IMR-90 (cell line): ENCODE data around the gene SV2B. TPM values are rescaled to one million over a fixed set of nuclear protein-coding genes. Genes with fewer than 3 reads are reported as not detected.

Experiments
- ATAC-seq: fragments of 200-7000 bp; cut with Tn5 transposase; 2 replicates; pipeline ENCODE4 v1.9.1; 2020; ENCODE audit warnings: low read depth, mild to moderate bottlenecking, moderate library complexity
- BruUV-seq: library from RNA; stranded (reverse); fragments of 400-500 nt; replicated peaks from 2 replicates; lab custom pipeline; 2021; lab: Mats Ljungman, UMichigan
- CTCF ChIA-PET: fragments of 300-600 bp; formaldehyde crosslinking; extraction: SDS; loops from one replicate; lab custom pipeline; 2021; ENCODE audit warnings: antibody characterized with exemption; lab: Yijun Ruan, JAX
- POLR2A ChIA-PET: fragments of 300-600 bp; sonication (Branson Sonifier 250); formaldehyde crosslinking; loops from one replicate; lab custom pipeline; 2022; ENCODE audit warnings: antibody characterized with exemption; ENCODE audit not compliant: unreplicated experiment; lab: Charles Lee
- DNase-seq: peaks from one replicate; pipeline ENCODE4 v3.0.0; 2013
- H2AFZ ChIP-seq: replicated peaks from 2 replicates; pipeline ENCODE3; 2013; ENCODE audit warnings: low read length, mild to moderate bottlenecking; ENCODE audit not compliant: poor library complexity
- H2AK5ac ChIP-seq: 2 replicates; pipeline ENCODE4 v1.6.1; 2013; ENCODE audit warnings: low read depth, low read length, inconsistent platforms
- H2AK9ac ChIP-seq: replicated peaks from 2 replicates; pipeline ENCODE3; 2013; ENCODE audit warnings: mild to moderate bottlenecking, low read depth, low read length, moderate library complexity; ENCODE audit not compliant: poor library complexity
- H2BK120ac ChIP-seq: 2 replicates; pipeline ENCODE4 v1.6.1; 2013; ENCODE audit warnings: low read depth, low read length, inconsistent platforms
- H2BK15ac ChIP-seq: 3 replicates; pipeline ENCODE4 v1.6.1; 2013; ENCODE audit warnings: low read depth, low read length, inconsistent platforms
- H2BK20ac ChIP-seq: 2 replicates; pipeline ENCODE4 v1.6.1; 2013; ENCODE audit warnings: low read depth, mild to moderate bottlenecking, inconsistent platforms, low read length, moderate library complexity
- H2BK5ac ChIP-seq: 2 replicates; pipeline ENCODE4 v1.6.1; 2013; ENCODE audit warnings: mild to moderate bottlenecking, low read depth, low read length, inconsistent platforms; ENCODE audit not compliant: poor library complexity, severe bottlenecking
- H3K14ac ChIP-seq: replicated peaks from 2 replicates; pipeline ENCODE4 v1.6.1; 2013; ENCODE audit warnings: low read depth, low read length, inconsistent platforms
- H3K18ac ChIP-seq: 2 replicates; pipeline ENCODE4 v1.6.1; 2013; ENCODE audit warnings: low read depth, low read length, control low read depth
- H3K23ac ChIP-seq: 2 replicates; pipeline ENCODE4 v1.6.1; 2013; ENCODE audit warnings: low read depth, low read length, inconsistent platforms
- H3K27ac ChIP-seq: 2 replicates; pipeline ENCODE4 v1.5.1; 2013; ENCODE audit warnings: mild to moderate bottlenecking, control low read depth, low read length; ENCODE audit not compliant: insufficient read depth
- H3K27me3 ChIP-seq: 2 replicates; pipeline ENCODE4 v1.6.1; 2013; ENCODE audit warnings: low read length; ENCODE audit not compliant: control insufficient read depth, insufficient read depth
- H3K36me3 ChIP-seq: 2 replicates; pipeline ENCODE4 v1.6.1; 2013; ENCODE audit warnings: low read length, mixed read lengths; ENCODE audit not compliant: control insufficient read depth, insufficient read depth
- H3K4ac ChIP-seq: 2 replicates; pipeline ENCODE4 v1.6.1; 2013; ENCODE audit warnings: low read depth, low read length, inconsistent platforms
- H3K4me1 ChIP-seq: 2 replicates; pipeline ENCODE4 v1.6.1; 2013; ENCODE audit warnings: low read length, mixed read lengths; ENCODE audit not compliant: control insufficient read depth, insufficient read depth
- H3K4me2 ChIP-seq: 2 replicates; pipeline ENCODE4 v1.6.1; 2013; ENCODE audit warnings: low read depth, mild to moderate bottlenecking, control low read depth, low read length, moderate library complexity
- H3K4me3 ChIP-seq: 2 replicates; pipeline ENCODE4 v1.5.1; 2013; ENCODE audit warnings: low read depth, mild to moderate bottlenecking, control low read depth, low read length, moderate library complexity; ENCODE audit not compliant: insufficient read depth
- H3K56ac ChIP-seq: 2 replicates; pipeline ENCODE4 v1.6.1; 2013; ENCODE audit warnings: low read length, inconsistent platforms; ENCODE audit not compliant: insufficient read depth; ENCODE audit errors: extremely low read depth
- H3K79me1 ChIP-seq, 2 experiments: 2 replicates each; pipeline ENCODE4 v1.6.1; 2013; ENCODE audit warnings: low read length in 2 of 2, inconsistent platforms in 1 of 2, low read depth in 1 of 2
- H3K9ac ChIP-seq: 2 replicates; pipeline ENCODE4 v1.6.1; 2013; ENCODE audit warnings: low read depth, low read length, control low read depth
- H3K9me1 ChIP-seq: 2 replicates; pipeline ENCODE4 v1.6.1; 2013; ENCODE audit warnings: low read length, inconsistent platforms; ENCODE audit not compliant: insufficient read depth
- H3K9me3 ChIP-seq: 2 replicates; pipeline ENCODE4 v1.6.1; 2013; ENCODE audit warnings: low read length; ENCODE audit not compliant: control insufficient read depth, insufficient read depth
- H4K20me1 ChIP-seq: 2 replicates; pipeline ENCODE4 v1.6.1; 2013; ENCODE audit warnings: low read length, inconsistent platforms; ENCODE audit not compliant: insufficient read depth
- H4K5ac ChIP-seq: 2 replicates; pipeline ENCODE4 v1.6.1; 2013; ENCODE audit warnings: mild to moderate bottlenecking, low read depth, low read length, control low read depth
- H4K8ac ChIP-seq, 2 experiments: 2 replicates each; pipeline ENCODE4 v1.6.1; 2013; ENCODE audit warnings: low read depth in 2 of 2, low read length in 2 of 2, control low read depth in 1 of 2, inconsistent platforms in 1 of 2
- H4K91ac ChIP-seq: 2 replicates; pipeline ENCODE4 v1.6.1; 2013; ENCODE audit warnings: low read depth, low read length, inconsistent platforms; ENCODE audit not compliant: insufficient read depth
- BHLHE40 ChIP-seq: fragments of 150-350 bp; IDR thresholded peaks from 2 replicates; pipeline ENCODE4 v1.6.1; 2016; ENCODE audit warnings: mild to moderate bottlenecking, low read depth, low read length
- CEBPB ChIP-seq: IDR thresholded peaks from 2 replicates; pipeline ENCODE4 v1.6.1; 2012; ENCODE audit warnings: low read depth, low read length, improper control_type of control experiment
- CHD1 ChIP-seq: IDR thresholded peaks from 2 replicates; pipeline ENCODE4 v1.6.1; 2012; ENCODE audit warnings: low read depth, low read length, improper control_type of control experiment
- FOS ChIP-seq: fragments of 150-350 bp; IDR thresholded peaks from 2 replicates; pipeline ENCODE4 v1.6.1; 2016; ENCODE audit warnings: low read depth, low read length
- MAFK ChIP-seq: IDR thresholded peaks from 2 replicates; pipeline ENCODE4 v1.6.1; 2012; ENCODE audit warnings: low read depth, low read length, improper control_type of control experiment
- MAZ ChIP-seq: IDR thresholded peaks from 2 replicates; pipeline ENCODE4 v1.6.1; 2012; ENCODE audit warnings: low read depth, mild to moderate bottlenecking, low read length, improper control_type of control experiment, moderate library complexity, borderline replicate concordance
- MXI1 ChIP-seq: IDR thresholded peaks from 2 replicates; pipeline ENCODE4 v1.6.1; 2012; ENCODE audit warnings: low read depth, mild to moderate bottlenecking, low read length, moderate library complexity, borderline replicate concordance
- NFE2L2 ChIP-seq: fragments of 150-350 bp; IDR thresholded peaks from 2 replicates; pipeline ENCODE4 v1.6.1; 2016; ENCODE audit warnings: low read depth, mild to moderate bottlenecking, low read length
- POLR2A ChIP-seq: IDR thresholded peaks from 2 replicates; pipeline ENCODE4 v1.6.1; 2012; ENCODE audit warnings: mild to moderate bottlenecking, low read depth, low read length
- RAD21 ChIP-seq: IDR thresholded peaks from 2 replicates; pipeline ENCODE4 v1.6.1; 2012; ENCODE audit warnings: low read length, improper control_type of control experiment
- RCOR1 ChIP-seq: IDR thresholded peaks from 2 replicates; pipeline ENCODE4 v1.6.1; 2012; ENCODE audit warnings: mild to moderate bottlenecking, low read length, improper control_type of control experiment; ENCODE audit not compliant: insufficient replicate concordance
- RFX5 ChIP-seq: IDR thresholded peaks from 2 replicates; pipeline ENCODE4 v1.8.0; 2012; ENCODE audit warnings: low read depth, mild to moderate bottlenecking, low read length, moderate library complexity
- SMC3 ChIP-seq: fragments of 150-350 bp; IDR thresholded peaks from 2 replicates; pipeline ENCODE4 v1.6.1; 2016; ENCODE audit warnings: low read depth, mild to moderate bottlenecking, antibody characterized with exemption, low read length, moderate library complexity
- WGBS, 2 experiments: methylation state at CpG; one replicate each; pipeline versions ENCODE4 v1.1.5 to v1.1.7; 2013; ENCODE audit warnings: missing lambda C conversion rate in 2 of 2; ENCODE audit not compliant: insufficient read length in 1 of 2; ENCODE audit errors: extremely low coverage in 2 of 2; 5-methylcytosine and 5-hydroxymethylcytosine counted together
- dilution Hi-C: fragments of 300-500 bp; cut with HindIII; formaldehyde crosslinking; loops from one replicate; pipeline ENCODE4 v1.14.3; 2018; ENCODE audit warnings: low sequenced_read_pairs; ENCODE audit not compliant: unreplicated experiment
- in situ Hi-C: fragments of 300-500 bp; cut with MboI; formaldehyde crosslinking; loops from 3 replicates; pipeline ENCODE4 v1.14.3; 2019; ENCODE audit warnings: low sequenced_read_pairs, inconsistent platforms, mixed read lengths
- intact Hi-C: fragments of 100-400 bp; cut with micrococcal nuclease; formaldehyde crosslinking; loops from 2 replicates; pipeline ENCODE4 v1.10.0; 2022
- polyA plus RNA-seq, 3 experiments: library from polyadenylated mRNA; depleted of rRNA; stranded (reverse); fragments of >200 nt; gene quantifications; 2 replicates each; pipeline ENCODE4 v1.2.3, GENCODE V29; 2012; ENCODE audit warnings: low replicate concordance in 1 of 3
- total RNA-seq: library from RNA; depleted of rRNA; stranded (reverse); fragments of >200 nt; gene quantifications from 2 replicates; pipeline ENCODE4 v1.2.3, GENCODE V29; 2012
- TF ChIP-seq, protein P1 (sequence below): fragments of 150-350 bp; IDR thresholded peaks from 2 replicates; pipeline ENCODE4 v1.6.1; 2017; ENCODE audit warnings: mild to moderate bottlenecking, antibody characterized with exemption, low read length, low read depth
- TF ChIP-seq, protein P2 (sequence below): conservative IDR thresholded peaks from 2 replicates; pipeline ENCODE4 v1.5.1; 2012; ENCODE audit warnings: mild to moderate bottlenecking, low read depth, low read length, improper control_type of control experiment
- TF ChIP-seq, protein P3 (sequence below): fragments of 150-350 bp; IDR thresholded peaks from 2 replicates; pipeline ENCODE4 v1.6.1; 2016; ENCODE audit warnings: low read depth, mild to moderate bottlenecking, low read length, moderate library complexity, borderline replicate concordance

Gene SV2B
- total and polyA plus RNA-seq, 2 of the 4 experiments (the other 2 are of a cell fraction) = not detected

DNA sequence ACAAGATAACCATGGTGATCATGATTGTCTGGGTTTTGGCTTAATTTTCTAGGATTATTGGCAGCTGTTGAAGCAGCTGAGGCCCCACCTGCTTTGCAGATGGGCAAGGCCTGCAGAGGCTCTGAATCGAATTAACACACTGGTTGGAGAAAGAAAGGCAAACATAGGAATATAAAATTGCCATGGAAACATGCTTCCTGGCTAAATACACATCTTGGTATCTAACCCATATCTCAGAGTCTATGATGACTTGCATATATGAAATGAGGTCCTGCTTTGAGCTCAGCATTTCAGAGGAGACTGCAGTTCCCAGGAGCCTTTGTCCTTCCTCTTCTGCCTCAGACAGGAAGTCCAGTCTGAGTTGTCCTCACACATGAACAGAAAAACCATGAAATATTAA lies 24.3 kb upstream of the SV2B start:
- ChIA-PET POLR2A (no interaction called here), CTCF (no interaction called here)
- no peak overlapping the region for H4K8ac ChIP-seq
- H3K27ac ChIP-seq = no peak overlapping the region
- H3K56ac ChIP-seq = no peak overlapping the region
- H3K79me1 ChIP-seq = no peaks in the 10 kb centered on the region
- no CpG with 5 or more reads among the region's 1 CpG for WGBS, 2 experiments
- H4K20me1 ChIP-seq = no peaks in the 10 kb centered on the region
- intact Hi-C loops (no loop called here), in situ Hi-C loops (no loop called here), dilution Hi-C loops (no loop called here)
- BruUV-seq = no TSS peak
- no peak overlapping the region for H2AFZ ChIP-seq
- H3K9me3 ChIP-seq = no peaks in the 10 kb centered on the region
- no peak overlapping the region for H3K4ac ChIP-seq
- H4K91ac ChIP-seq = no peak overlapping the region
- H2AK5ac ChIP-seq = no peak overlapping the region
- H2AK9ac ChIP-seq = no peak overlapping the region
- H3K4me2 ChIP-seq = no peak overlapping the region
- H3K4me3 ChIP-seq = no peak overlapping the region
- H3K9me1 ChIP-seq = no peaks in the 10 kb centered on the region
- no peaks in the 10 kb centered on the region for H3K36me3 ChIP-seq
- H3K27me3 ChIP-seq = no peaks in the 10 kb centered on the region
- H3K14ac ChIP-seq = no peak overlapping the region
- no peak overlapping the region for H2BK20ac ChIP-seq
- H3K4me1 ChIP-seq = no peaks in the 10 kb centered on the region
- no peak for DNase-seq
- no peak for ATAC-seq
- no peak overlapping the region for H3K9ac ChIP-seq
- no peak overlapping the region for H2BK5ac ChIP-seq
- no peak overlapping the region for H2BK15ac ChIP-seq
- H2BK120ac ChIP-seq = no peak overlapping the region
- H3K18ac ChIP-seq = no peak overlapping the region
- H4K5ac ChIP-seq = no peak overlapping the region
- H3K23ac ChIP-seq = no peak overlapping the region
- TF ChIP-seq, protein P1, sequence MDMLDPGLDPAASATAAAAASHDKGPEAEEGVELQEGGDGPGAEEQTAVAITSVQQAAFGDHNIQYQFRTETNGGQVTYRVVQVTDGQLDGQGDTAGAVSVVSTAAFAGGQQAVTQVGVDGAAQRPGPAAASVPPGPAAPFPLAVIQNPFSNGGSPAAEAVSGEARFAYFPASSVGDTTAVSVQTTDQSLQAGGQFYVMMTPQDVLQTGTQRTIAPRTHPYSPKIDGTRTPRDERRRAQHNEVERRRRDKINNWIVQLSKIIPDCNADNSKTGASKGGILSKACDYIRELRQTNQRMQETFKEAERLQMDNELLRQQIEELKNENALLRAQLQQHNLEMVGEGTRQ = no peak
- TF ChIP-seq RFX5 (no peak), SMC3 (no peak), BHLHE40 (no peak), MAZ (no peak), MAFK (no peak), FOS (no peak), MXI1 (no peak), POLR2A (no peak), RCOR1 (no peak), NFE2L2 (no peak), CEBPB (no peak), RAD21 (no peak), CHD1 (no peak)
- TF ChIP-seq, protein P2, sequence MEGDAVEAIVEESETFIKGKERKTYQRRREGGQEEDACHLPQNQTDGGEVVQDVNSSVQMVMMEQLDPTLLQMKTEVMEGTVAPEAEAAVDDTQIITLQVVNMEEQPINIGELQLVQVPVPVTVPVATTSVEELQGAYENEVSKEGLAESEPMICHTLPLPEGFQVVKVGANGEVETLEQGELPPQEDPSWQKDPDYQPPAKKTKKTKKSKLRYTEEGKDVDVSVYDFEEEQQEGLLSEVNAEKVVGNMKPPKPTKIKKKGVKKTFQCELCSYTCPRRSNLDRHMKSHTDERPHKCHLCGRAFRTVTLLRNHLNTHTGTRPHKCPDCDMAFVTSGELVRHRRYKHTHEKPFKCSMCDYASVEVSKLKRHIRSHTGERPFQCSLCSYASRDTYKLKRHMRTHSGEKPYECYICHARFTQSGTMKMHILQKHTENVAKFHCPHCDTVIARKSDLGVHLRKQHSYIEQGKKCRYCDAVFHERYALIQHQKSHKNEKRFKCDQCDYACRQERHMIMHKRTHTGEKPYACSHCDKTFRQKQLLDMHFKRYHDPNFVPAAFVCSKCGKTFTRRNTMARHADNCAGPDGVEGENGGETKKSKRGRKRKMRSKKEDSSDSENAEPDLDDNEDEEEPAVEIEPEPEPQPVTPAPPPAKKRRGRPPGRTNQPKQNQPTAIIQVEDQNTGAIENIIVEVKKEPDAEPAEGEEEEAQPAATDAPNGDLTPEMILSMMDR = no peak
- TF ChIP-seq, protein P3, sequence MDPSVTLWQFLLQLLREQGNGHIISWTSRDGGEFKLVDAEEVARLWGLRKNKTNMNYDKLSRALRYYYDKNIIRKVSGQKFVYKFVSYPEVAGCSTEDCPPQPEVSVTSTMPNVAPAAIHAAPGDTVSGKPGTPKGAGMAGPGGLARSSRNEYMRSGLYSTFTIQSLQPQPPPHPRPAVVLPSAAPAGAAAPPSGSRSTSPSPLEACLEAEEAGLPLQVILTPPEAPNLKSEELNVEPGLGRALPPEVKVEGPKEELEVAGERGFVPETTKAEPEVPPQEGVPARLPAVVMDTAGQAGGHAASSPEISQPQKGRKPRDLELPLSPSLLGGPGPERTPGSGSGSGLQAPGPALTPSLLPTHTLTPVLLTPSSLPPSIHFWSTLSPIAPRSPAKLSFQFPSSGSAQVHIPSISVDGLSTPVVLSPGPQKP = no peak
